HG02588 (cell line): ENCODE measurements around the gene NEK1.

ENCODE experiments used
- ATAC-seq: cut with Tn5 transposase; IDR thresholded peaks from one replicate; pipeline ENCODE4 v1.9.1; 2021; ENCODE audit warnings: mild to moderate bottlenecking, moderate library complexity; ENCODE audit not compliant: unreplicated experiment

Gene NEK1

GRCh38 chr4:169611991-169612870 is at the start of gene NEK1:
Gene NEK1 (minus strand): TSS chr4:169612583. CDS start chr4:169602630, 9,953 bp downstream.
- ATAC-seq = peak; percentile 95

GRCh38 chr4:169661761-169662160 is 49.4 kb upstream of the NEK1 start:
- no peak for ATAC-seq

GRCh38 chr4:169660929-169661328 is 48.5 kb upstream of the NEK1 start:
- no peak for ATAC-seq

GRCh38 chr4:169659716-169660670 is 47.6 kb upstream of the NEK1 start:
- ATAC-seq = peak; percentile 98

GRCh38 chr4:169658975-169659715 is 46.8 kb upstream of the NEK1 start:
- ATAC-seq = no peak

GRCh38 chr4:169658196-169658595 is 45.8 kb upstream of the NEK1 start:
- ATAC-seq = no peak

- no peak for ATAC-seq
Measured at GRCh38 chr4:169657470-169658107, 45.2 kb upstream of the NEK1 start.

GRCh38 chr4:169655401-169655800 is 43.0 kb upstream of the NEK1 start:
- no peak for ATAC-seq

- ATAC-seq = no peak
Measured at GRCh38 chr4:169652535-169652934, 40.2 kb upstream of the NEK1 start.

- ATAC-seq = no peak
Measured at GRCh38 chr4:169650227-169650936, 38.0 kb upstream of the NEK1 start.

GRCh38 chr4:169649545-169650226 is 37.3 kb upstream of the NEK1 start:
- no peak for ATAC-seq

- ATAC-seq = no peak
Measured at GRCh38 chr4:169645627-169646026, 33.2 kb upstream of the NEK1 start.

- no peak for ATAC-seq
Measured at GRCh38 chr4:169644802-169645201, 32.4 kb upstream of the NEK1 start.

- no peak for ATAC-seq
Measured at GRCh38 chr4:169640261-169640870, 28.0 kb upstream of the NEK1 start.

GRCh38 chr4:169634975-169635374 is 22.6 kb upstream of the NEK1 start:
- ATAC-seq = no peak

- ATAC-seq = no peak
Measured at GRCh38 chr4:169632896-169633295, 20.5 kb upstream of the NEK1 start.

GRCh38 chr4:169630069-169630468 is 17.7 kb upstream of the NEK1 start:
- ATAC-seq = no peak

- no peak for ATAC-seq
Measured at GRCh38 chr4:169628579-169628978, 16.2 kb upstream of the NEK1 start.

GRCh38 chr4:169627307-169627706 is 14.9 kb upstream of the NEK1 start:
- peak; percentile 36 for ATAC-seq
